H9 (cell line): ENCODE measurements around the gene MEPCE. TPM values are rescaled to one million over a fixed set of nuclear protein-coding genes. Genes with fewer than 3 reads are reported as not detected.
A peak's percentile ranks its signal among the peaks of the same experiment; 100 is the strongest.

ENCODE experiments used
- DNase-seq: peaks from one replicate; pipeline ENCODE4 v3.0.0-alpha.2; 2017
- H2AFZ ChIP-seq: one replicate; pipeline ENCODE4 v1.6.1; 2013; ENCODE audit warnings: mild to moderate bottlenecking, low read length, control low read depth, moderate library complexity
- H2AK5ac ChIP-seq: 2 replicates; pipeline ENCODE4 v1.6.1; 2013; ENCODE audit warnings: low read length, control low read depth, mixed read lengths; ENCODE audit not compliant: insufficient read length
- H2BK120ac ChIP-seq: one replicate; pipeline ENCODE4 v1.6.1; 2013; ENCODE audit warnings: low read depth, mild to moderate bottlenecking, low read length, control low read depth, inconsistent platforms; ENCODE audit not compliant: poor library complexity, severe bottlenecking
- H2BK12ac ChIP-seq: 2 replicates; pipeline ENCODE4 v1.6.1; 2013; ENCODE audit warnings: low read length, control low read depth, mixed read lengths, low read depth; ENCODE audit not compliant: insufficient read length
- H2BK15ac ChIP-seq: 2 replicates; pipeline ENCODE4 v1.6.1; 2013; ENCODE audit warnings: low read depth, low read length, control low read depth
- H2BK20ac ChIP-seq: one replicate; pipeline ENCODE4 v1.6.1; 2013; ENCODE audit warnings: low read depth, mild to moderate bottlenecking, low read length, control low read depth, inconsistent platforms; ENCODE audit not compliant: poor library complexity, severe bottlenecking
- H2BK5ac ChIP-seq: 2 replicates; pipeline ENCODE4 v1.6.1; 2013; ENCODE audit warnings: low read length, control low read depth, mixed read lengths; ENCODE audit not compliant: insufficient read length
- H3K14ac ChIP-seq: 2 replicates; pipeline ENCODE4 v1.6.1; 2013; ENCODE audit warnings: low read length, control low read depth; ENCODE audit not compliant: insufficient read depth
- H3K18ac ChIP-seq: 2 replicates; pipeline ENCODE4 v1.6.1; 2013; ENCODE audit warnings: low read depth, mild to moderate bottlenecking, mixed read lengths, low read length, control low read depth; ENCODE audit not compliant: insufficient read length
- H3K23ac ChIP-seq: 2 replicates; pipeline ENCODE4 v1.6.1; 2013; ENCODE audit warnings: low read length, control low read depth, mixed read lengths, low read depth; ENCODE audit not compliant: insufficient read length
- H3K23me2 ChIP-seq: 2 replicates; pipeline ENCODE4 v1.6.1; 2013; ENCODE audit warnings: low read depth, mild to moderate bottlenecking, mixed read lengths, low read length, control low read depth; ENCODE audit not compliant: insufficient read length, poor library complexity, severe bottlenecking
- H3K27ac ChIP-seq: 2 replicates; pipeline ENCODE4 v1.5.1; 2013; ENCODE audit warnings: low read length, control low read depth, mixed read lengths, low read depth; ENCODE audit not compliant: insufficient read length
- H3K27me3 ChIP-seq: 2 replicates; pipeline ENCODE4 v1.6.1; 2013; ENCODE audit warnings: low read length, control low read depth, inconsistent platforms; ENCODE audit not compliant: insufficient read depth
- H3K4ac ChIP-seq: 2 replicates; pipeline ENCODE4 v1.6.1; 2013; ENCODE audit warnings: low read depth, mild to moderate bottlenecking, control low read depth, inconsistent platforms, low read length, moderate library complexity
- H3K4me1 ChIP-seq: 2 replicates; pipeline ENCODE4 v1.6.1; 2013; ENCODE audit warnings: low read length, control low read depth, inconsistent platforms; ENCODE audit not compliant: insufficient read depth
- H3K4me2 ChIP-seq: 2 replicates; pipeline ENCODE4 v1.6.1; 2013; ENCODE audit warnings: low read length, control low read depth, mixed read lengths; ENCODE audit not compliant: insufficient read length, insufficient read depth
- H3K56ac ChIP-seq: 2 replicates; pipeline ENCODE4 v1.6.1; 2013; ENCODE audit warnings: low read depth, mild to moderate bottlenecking, mixed read lengths, low read length, control low read depth; ENCODE audit not compliant: insufficient read length
- H3K79me1 ChIP-seq: 2 replicates; pipeline ENCODE4 v1.6.1; 2013; ENCODE audit warnings: low read depth, mild to moderate bottlenecking, moderate library complexity, low read length, control low read depth, inconsistent platforms; ENCODE audit not compliant: insufficient read depth, poor library complexity, severe bottlenecking
- H3K79me2 ChIP-seq: 2 replicates; pipeline ENCODE4 v1.6.1; 2013; ENCODE audit warnings: low read length, control low read depth, inconsistent platforms; ENCODE audit not compliant: insufficient read depth
- H3K9ac ChIP-seq: 2 replicates; pipeline ENCODE4 v1.6.1; 2013; ENCODE audit warnings: low read length, control low read depth, mixed read lengths; ENCODE audit not compliant: insufficient read length; ENCODE audit errors: extremely low read depth
- H3K9me3 ChIP-seq: one replicate; pipeline ENCODE4 v1.6.1; 2013; ENCODE audit warnings: low read depth, low read length, inconsistent platforms; ENCODE audit not compliant: control insufficient read depth
- H3T11ph ChIP-seq: one replicate; pipeline ENCODE4 v1.6.1; 2013; ENCODE audit warnings: mild to moderate bottlenecking, low read length, control low read depth, inconsistent platforms
- H4K20me1 ChIP-seq: one replicate; pipeline ENCODE4 v1.6.1; 2013; ENCODE audit not compliant: control insufficient read depth, insufficient read length, insufficient read depth
- H4K5ac ChIP-seq: 2 replicates; pipeline ENCODE4 v1.6.1; 2013; ENCODE audit warnings: low read depth, mild to moderate bottlenecking, mixed read lengths, low read length, control low read depth; ENCODE audit not compliant: insufficient read length
- H4K8ac ChIP-seq: replicated peaks from 2 replicates; pipeline ENCODE4 v1.6.1; 2013; ENCODE audit warnings: low read length, control low read depth, mixed read lengths, low read depth; ENCODE audit not compliant: insufficient read length
- H4K91ac ChIP-seq: 2 replicates; pipeline ENCODE4 v1.6.1; 2013; ENCODE audit warnings: low read depth, mild to moderate bottlenecking, moderate library complexity, mixed read lengths, low read length, control low read depth; ENCODE audit not compliant: insufficient read length
- H3K27ac Mint-ChIP-seq, 3 experiments: 2 replicates in 2 of 3; 3 replicates in 1 of 3; pipeline ENCODE4 v1.8.0; 2020 to 2021; ENCODE audit warnings: mixed read lengths in 3 of 3, mild to moderate bottlenecking in 1 of 3, moderate library complexity in 1 of 3
- H3K27me3 Mint-ChIP-seq: 2 replicates; pipeline ENCODE4 v1.8.0; 2021; ENCODE audit warnings: low read depth, mild to moderate bottlenecking, moderate library complexity, mixed read lengths
- H3K36me3 Mint-ChIP-seq, 3 experiments: 2 replicates in 2 of 3; 3 replicates in 1 of 3; pipeline ENCODE4 v1.8.0; 2020 to 2021; ENCODE audit warnings: low read depth in 3 of 3, mixed read lengths in 3 of 3; ENCODE audit not compliant: insufficient read depth in 1 of 3
- H3K4me1 Mint-ChIP-seq, 2 experiments: 2 replicates each; pipeline ENCODE4 v1.8.0; 2020; ENCODE audit warnings: mixed read lengths in 2 of 2
- H3K4me3 Mint-ChIP-seq, 2 experiments: 2 replicates in 1 of 2; 3 replicates in 1 of 2; pipeline ENCODE4 v1.8.0; 2020 to 2021; ENCODE audit warnings: mild to moderate bottlenecking in 2 of 2, mixed read lengths in 2 of 2, moderate library complexity in 1 of 2
- H3K9me3 Mint-ChIP-seq, 2 experiments: 2 replicates in 1 of 2; 3 replicates in 1 of 2; pipeline ENCODE4 v1.8.0; 2020; ENCODE audit warnings: mild to moderate bottlenecking in 2 of 2, mixed read lengths in 2 of 2, moderate library complexity in 1 of 2
- WGBS: extraction: QIAGEN DNeasy Blood & Tissue Kit; methylation state at CpG from one replicate; pipeline ENCODE4 v1.1.7; 2013; ENCODE audit warnings: missing lambda C conversion rate, low lambda C conversion rate, mixed read lengths; ENCODE audit not compliant: insufficient read length; ENCODE audit errors: extremely low coverage; 5-methylcytosine and 5-hydroxymethylcytosine counted together
- total RNA-seq: library from RNA; stranded (reverse); gene quantifications from 2 replicates; pipeline ENCODE4 v1.2.1, GENCODE V29; 2021
- TF ChIP-seq, protein P1 (sequence below): fragments of 200-600 bp; sonication (generic); conservative IDR thresholded peaks from 3 replicates; pipeline ENCODE4 v1.8.0; 2021; ENCODE audit warnings: antibody characterized with exemption, mild to moderate bottlenecking

MEPCE gene
- total RNA-seq, 1 experiment from 2014 or later: 68.0 TPM

DNA sequence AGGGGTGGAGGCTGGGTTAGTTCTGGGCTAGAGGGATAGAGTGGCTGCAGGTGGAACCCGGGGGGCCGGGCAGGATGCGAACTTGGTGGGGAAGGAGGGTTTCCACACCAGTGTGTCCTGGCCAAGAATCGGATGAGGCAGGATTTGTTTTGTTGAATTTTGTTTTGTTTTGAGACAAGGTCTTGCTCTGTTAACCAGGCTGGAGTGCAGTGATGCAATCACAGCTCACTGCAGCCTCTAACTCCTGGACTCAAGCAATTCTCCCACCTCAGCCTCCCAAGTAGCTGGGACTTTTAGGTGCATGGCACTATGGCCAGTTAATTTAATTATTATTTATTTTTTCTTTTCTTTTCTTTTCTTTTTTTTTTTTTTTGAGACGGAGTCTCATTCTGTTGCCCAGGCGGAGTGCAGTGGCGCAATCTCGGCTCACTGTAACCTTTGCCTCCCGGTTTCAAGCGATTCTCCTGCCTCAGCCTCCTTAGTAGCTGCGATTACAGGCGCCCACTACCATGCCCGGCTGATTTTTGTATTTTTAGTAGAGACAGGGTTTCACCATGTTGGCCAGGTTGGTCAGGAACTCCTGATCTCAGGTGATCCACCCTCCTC, 19.7 kb downstream of the MEPCE start:
- Mint-ChIP-seq H3K9me3 (no peaks in the 10 kb centered on the region), H3K36me3 (no peaks in the 10 kb centered on the region), H3K27me3 (no peaks in the 10 kb centered on the region; the same call in 1 of the 2 replicates), H3K4me3 (no peak overlapping the region), H3K4me1 (peaks cover 4 to 14% of the 10 kb centered on the region in 2 experiments), H3K27ac (peak overlapping the region in 2 of 3 experiments; percentile 29 to 54; a peak in 1 of 7 replicates)
- H3K56ac ChIP-seq: no peak overlapping the region
- no peaks in the 10 kb centered on the region for H3K4me1 ChIP-seq
- no peak overlapping the region for H2BK12ac ChIP-seq
- H3K23ac ChIP-seq: no peak overlapping the region
- H4K8ac ChIP-seq: no peak overlapping the region
- H3K23me2 ChIP-seq: no peaks in the 10 kb centered on the region
- no peak overlapping the region for H3K18ac ChIP-seq
- H3K9ac ChIP-seq: no peak overlapping the region
- no peak overlapping the region for H4K5ac ChIP-seq
- H2BK5ac ChIP-seq: no peak overlapping the region
- no peaks in the 10 kb centered on the region for H3K9me3 ChIP-seq
- H2AK5ac ChIP-seq: no peak overlapping the region
- TF ChIP-seq, protein P1, sequence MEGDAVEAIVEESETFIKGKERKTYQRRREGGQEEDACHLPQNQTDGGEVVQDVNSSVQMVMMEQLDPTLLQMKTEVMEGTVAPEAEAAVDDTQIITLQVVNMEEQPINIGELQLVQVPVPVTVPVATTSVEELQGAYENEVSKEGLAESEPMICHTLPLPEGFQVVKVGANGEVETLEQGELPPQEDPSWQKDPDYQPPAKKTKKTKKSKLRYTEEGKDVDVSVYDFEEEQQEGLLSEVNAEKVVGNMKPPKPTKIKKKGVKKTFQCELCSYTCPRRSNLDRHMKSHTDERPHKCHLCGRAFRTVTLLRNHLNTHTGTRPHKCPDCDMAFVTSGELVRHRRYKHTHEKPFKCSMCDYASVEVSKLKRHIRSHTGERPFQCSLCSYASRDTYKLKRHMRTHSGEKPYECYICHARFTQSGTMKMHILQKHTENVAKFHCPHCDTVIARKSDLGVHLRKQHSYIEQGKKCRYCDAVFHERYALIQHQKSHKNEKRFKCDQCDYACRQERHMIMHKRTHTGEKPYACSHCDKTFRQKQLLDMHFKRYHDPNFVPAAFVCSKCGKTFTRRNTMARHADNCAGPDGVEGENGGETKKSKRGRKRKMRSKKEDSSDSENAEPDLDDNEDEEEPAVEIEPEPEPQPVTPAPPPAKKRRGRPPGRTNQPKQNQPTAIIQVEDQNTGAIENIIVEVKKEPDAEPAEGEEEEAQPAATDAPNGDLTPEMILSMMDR: no peak
- no peak overlapping the region for H2BK120ac ChIP-seq
- H3K27me3 ChIP-seq: no peaks in the 10 kb centered on the region
- H2AFZ ChIP-seq: no peak overlapping the region
- no peaks in the 10 kb centered on the region for H3K79me1 ChIP-seq
- WGBS: no CpG with 5 or more reads among the region's 13 CpGs
- no peak overlapping the region for H3K4ac ChIP-seq
- H4K91ac ChIP-seq: no peak overlapping the region
- no peak for DNase-seq
- H3K4me2 ChIP-seq: no peak overlapping the region
- no peak overlapping the region for H3K27ac ChIP-seq
- H3T11ph ChIP-seq: no peak overlapping the region
- H3K14ac ChIP-seq: no peak overlapping the region
- no peak overlapping the region for H2BK15ac ChIP-seq
- no peaks in the 10 kb centered on the region for H4K20me1 ChIP-seq
- no peaks in the 10 kb centered on the region for H3K79me2 ChIP-seq
- no peak overlapping the region for H2BK20ac ChIP-seq
